Neural cell (in vitro differentiated cells): Measurements from ENCODE around the gene DENND1A. TPM values are rescaled to one million over a fixed set of nuclear protein-coding genes. Genes with fewer than 3 reads are reported as not detected.

Experiments used
- H2AFZ ChIP-seq: fragments of 200-600, 300-800 bp; sonication (generic), shearing (Covaris generic); 2 replicates; pipeline ENCODE4 v1.6.0; 2014; ENCODE audit warnings: low read depth, mild to moderate bottlenecking, antibody characterized with exemption, low read length, moderate library complexity
- H3F3A ChIP-seq: fragments of 200-600 bp; shearing (Covaris generic); 2 replicates; pipeline ENCODE4 v1.6.1; 2016; ENCODE audit warnings: mild to moderate bottlenecking, moderate library complexity, mixed read lengths, antibody characterized with exemption, low read length; ENCODE audit not compliant: insufficient read depth, poor library complexity, severe bottlenecking
- H3K27ac ChIP-seq: fragments of 200-600, 300-800 bp; sonication (generic), shearing (Covaris generic); 2 replicates; pipeline ENCODE4 v1.5.1; 2014; ENCODE audit warnings: mild to moderate bottlenecking, low read length, moderate library complexity
- H3K27me3 ChIP-seq: fragments of 300-800, 200-600 bp; sonication (generic), shearing (Covaris generic); 2 replicates; pipeline ENCODE4 v1.6.0; 2014; ENCODE audit warnings: mild to moderate bottlenecking, low read depth, low read length, moderate library complexity; ENCODE audit not compliant: insufficient read depth
- H3K36me3 ChIP-seq: fragments of 300-800, 200-600 bp; sonication (generic), shearing (Covaris generic); 2 replicates; pipeline ENCODE4 v1.5.1; 2014; ENCODE audit warnings: mild to moderate bottlenecking, antibody characterized with exemption, low read length, moderate library complexity; ENCODE audit not compliant: insufficient read depth
- H3K4me2 ChIP-seq: fragments of 300-800, 200-600 bp; sonication (generic), shearing (Covaris generic); 2 replicates; pipeline ENCODE4 v1.6.0; 2014; ENCODE audit warnings: mild to moderate bottlenecking, low read length
- H3K4me3 ChIP-seq: fragments of 300-800, 200-600 bp; sonication (generic), shearing (Covaris generic); 2 replicates; pipeline ENCODE4 v1.5.1; 2014; ENCODE audit warnings: mild to moderate bottlenecking, low read length, moderate library complexity
- H3K79me2 ChIP-seq: fragments of 200-600 bp; shearing (Covaris generic); replicated peaks from 2 replicates; pipeline ENCODE4 v1.6.0; 2014; ENCODE audit warnings: mild to moderate bottlenecking, low read length, moderate library complexity; ENCODE audit not compliant: insufficient read depth
- H3K9ac ChIP-seq: fragments of 300-800, 200-600 bp; sonication (generic), shearing (Covaris generic); 2 replicates; pipeline ENCODE4 v1.6.1; 2016; ENCODE audit warnings: mild to moderate bottlenecking, low read length, mixed read lengths
- H3K9me2 ChIP-seq: fragments of 200-600 bp; shearing (Covaris generic); 2 replicates; pipeline ENCODE4 v1.6.1; 2016; ENCODE audit warnings: mild to moderate bottlenecking, low read length, mixed read lengths; ENCODE audit not compliant: insufficient read depth
- H3K9me3 ChIP-seq: fragments of 200-600, 300-800 bp; sonication (generic), shearing (Covaris generic); 2 replicates; pipeline ENCODE4 v1.6.1; 2016; ENCODE audit warnings: mild to moderate bottlenecking, mixed run types, low read length, moderate library complexity, mixed read lengths
- H4K20me1 ChIP-seq: fragments of 200-600 bp; shearing (Covaris generic); 2 replicates; pipeline ENCODE4 v1.6.1; 2016; ENCODE audit warnings: mild to moderate bottlenecking, mixed run types; ENCODE audit not compliant: insufficient read depth
- EP300 ChIP-seq: fragments of 450-650 bp; conservative IDR thresholded peaks from 2 replicates; pipeline ENCODE4 v1.6.1; 2014; ENCODE audit warnings: antibody characterized with exemption, mild to moderate bottlenecking, moderate library complexity; ENCODE audit not compliant: poor library complexity, severe bottlenecking
- EZH2 ChIP-seq: fragments of 200-600, 300-800 bp; shearing (Covaris generic), sonication (generic); IDR thresholded peaks from 2 replicates; pipeline ENCODE4 v1.6.1; 2014; ENCODE audit warnings: antibody characterized with exemption, low read length, borderline replicate concordance, mild to moderate bottlenecking; ENCODE audit not compliant: insufficient read depth, poor library complexity, severe bottlenecking
- MXI1 ChIP-seq: fragments of 450-650 bp; conservative IDR thresholded peaks from 2 replicates; pipeline ENCODE4 v1.6.1; 2014; ENCODE audit warnings: antibody characterized with exemption, mild to moderate bottlenecking; ENCODE audit not compliant: poor library complexity, severe bottlenecking
- POLR2AphosphoS5 ChIP-seq: IDR thresholded peaks from 2 replicates; pipeline ENCODE4 v1.6.1; 2012
- RAD21 ChIP-seq: fragments of 450-650 bp; conservative IDR thresholded peaks from 2 replicates; pipeline ENCODE4 v1.6.1; 2014; ENCODE audit warnings: antibody characterized with exemption, mild to moderate bottlenecking, moderate library complexity
- SMC3 ChIP-seq: fragments of 450-650 bp; conservative IDR thresholded peaks from 2 replicates; pipeline ENCODE4 v1.6.1; 2014; ENCODE audit warnings: antibody characterized with exemption, mild to moderate bottlenecking, moderate library complexity; ENCODE audit not compliant: poor library complexity
- TAF1 ChIP-seq: IDR thresholded peaks from 2 replicates; pipeline ENCODE4 v1.6.1; 2012; ENCODE audit warnings: low read depth
- polyA plus RNA-seq: library from polyadenylated mRNA; depleted of rRNA; stranded (reverse); fragments of >200 nt; gene quantifications from 2 replicates; pipeline ENCODE4 v1.2.3, GENCODE V29; 2014
- TF ChIP-seq, protein P1 (sequence below): IDR thresholded peaks from 2 replicates; pipeline ENCODE4 v1.6.1; 2012; ENCODE audit warnings: borderline replicate concordance
- TF ChIP-seq, protein P2 (sequence below): fragments of 450-650 bp; IDR thresholded peaks from 2 replicates; pipeline ENCODE4 v1.5.1; 2014; ENCODE audit warnings: antibody characterized with exemption, mild to moderate bottlenecking, moderate library complexity; ENCODE audit not compliant: poor library complexity, severe bottlenecking

DENND1A gene
- polyA plus RNA-seq, 1 donor from 2014 or later: 2.3 TPM

DNA sequence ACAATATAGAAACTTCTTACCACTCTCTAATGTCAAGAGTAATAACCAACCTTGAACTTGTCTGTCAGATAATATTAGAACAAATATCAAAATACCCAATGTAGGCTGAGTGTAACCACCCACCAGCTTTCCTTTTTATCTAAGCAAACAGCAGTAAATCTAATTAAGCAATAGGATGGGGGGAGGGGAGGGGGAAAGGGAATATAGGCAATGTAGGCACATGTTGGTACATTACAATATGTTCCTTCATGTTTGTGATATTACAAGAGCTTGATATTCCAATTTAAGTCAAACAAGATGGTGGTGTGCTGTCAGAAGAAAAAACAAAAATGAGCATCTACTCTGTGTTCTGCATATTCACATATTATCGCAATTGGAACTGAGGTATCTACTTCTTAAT is 158.2 kb downstream of the DENND1A start (continued):
- no peak for TF ChIP-seq RAD21

DNA sequence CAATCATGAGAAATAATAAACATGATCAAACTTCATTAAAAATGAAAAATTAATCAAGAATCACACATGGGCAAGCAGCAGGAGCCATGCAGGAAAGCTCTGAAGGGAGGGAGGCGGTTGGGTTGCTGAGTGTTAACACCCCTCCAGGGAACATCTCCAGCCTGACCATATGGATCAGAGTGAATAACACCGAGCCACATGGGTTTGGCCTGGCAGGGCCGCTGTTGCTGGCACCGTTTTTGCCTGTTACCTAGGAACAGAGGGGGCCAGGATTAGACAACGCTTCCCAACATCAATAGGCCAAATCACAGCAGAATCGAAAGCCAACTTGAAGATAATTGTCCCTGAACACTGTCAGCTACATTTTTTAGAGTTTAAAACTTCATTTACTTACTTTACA is 160.2 kb downstream of the DENND1A start:
- TF ChIP-seq, protein P1, sequence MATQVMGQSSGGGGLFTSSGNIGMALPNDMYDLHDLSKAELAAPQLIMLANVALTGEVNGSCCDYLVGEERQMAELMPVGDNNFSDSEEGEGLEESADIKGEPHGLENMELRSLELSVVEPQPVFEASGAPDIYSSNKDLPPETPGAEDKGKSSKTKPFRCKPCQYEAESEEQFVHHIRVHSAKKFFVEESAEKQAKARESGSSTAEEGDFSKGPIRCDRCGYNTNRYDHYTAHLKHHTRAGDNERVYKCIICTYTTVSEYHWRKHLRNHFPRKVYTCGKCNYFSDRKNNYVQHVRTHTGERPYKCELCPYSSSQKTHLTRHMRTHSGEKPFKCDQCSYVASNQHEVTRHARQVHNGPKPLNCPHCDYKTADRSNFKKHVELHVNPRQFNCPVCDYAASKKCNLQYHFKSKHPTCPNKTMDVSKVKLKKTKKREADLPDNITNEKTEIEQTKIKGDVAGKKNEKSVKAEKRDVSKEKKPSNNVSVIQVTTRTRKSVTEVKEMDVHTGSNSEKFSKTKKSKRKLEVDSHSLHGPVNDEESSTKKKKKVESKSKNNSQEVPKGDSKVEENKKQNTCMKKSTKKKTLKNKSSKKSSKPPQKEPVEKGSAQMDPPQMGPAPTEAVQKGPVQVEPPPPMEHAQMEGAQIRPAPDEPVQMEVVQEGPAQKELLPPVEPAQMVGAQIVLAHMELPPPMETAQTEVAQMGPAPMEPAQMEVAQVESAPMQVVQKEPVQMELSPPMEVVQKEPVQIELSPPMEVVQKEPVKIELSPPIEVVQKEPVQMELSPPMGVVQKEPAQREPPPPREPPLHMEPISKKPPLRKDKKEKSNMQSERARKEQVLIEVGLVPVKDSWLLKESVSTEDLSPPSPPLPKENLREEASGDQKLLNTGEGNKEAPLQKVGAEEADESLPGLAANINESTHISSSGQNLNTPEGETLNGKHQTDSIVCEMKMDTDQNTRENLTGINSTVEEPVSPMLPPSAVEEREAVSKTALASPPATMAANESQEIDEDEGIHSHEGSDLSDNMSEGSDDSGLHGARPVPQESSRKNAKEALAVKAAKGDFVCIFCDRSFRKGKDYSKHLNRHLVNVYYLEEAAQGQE: no peak
- TF ChIP-seq SMC3 (no peak), EZH2 (no peak), POLR2AphosphoS5 (no peak), TAF1 (no peak), RAD21 (no peak), MXI1 (no peak), EP300 (no peak)
- TF ChIP-seq, protein P2, sequence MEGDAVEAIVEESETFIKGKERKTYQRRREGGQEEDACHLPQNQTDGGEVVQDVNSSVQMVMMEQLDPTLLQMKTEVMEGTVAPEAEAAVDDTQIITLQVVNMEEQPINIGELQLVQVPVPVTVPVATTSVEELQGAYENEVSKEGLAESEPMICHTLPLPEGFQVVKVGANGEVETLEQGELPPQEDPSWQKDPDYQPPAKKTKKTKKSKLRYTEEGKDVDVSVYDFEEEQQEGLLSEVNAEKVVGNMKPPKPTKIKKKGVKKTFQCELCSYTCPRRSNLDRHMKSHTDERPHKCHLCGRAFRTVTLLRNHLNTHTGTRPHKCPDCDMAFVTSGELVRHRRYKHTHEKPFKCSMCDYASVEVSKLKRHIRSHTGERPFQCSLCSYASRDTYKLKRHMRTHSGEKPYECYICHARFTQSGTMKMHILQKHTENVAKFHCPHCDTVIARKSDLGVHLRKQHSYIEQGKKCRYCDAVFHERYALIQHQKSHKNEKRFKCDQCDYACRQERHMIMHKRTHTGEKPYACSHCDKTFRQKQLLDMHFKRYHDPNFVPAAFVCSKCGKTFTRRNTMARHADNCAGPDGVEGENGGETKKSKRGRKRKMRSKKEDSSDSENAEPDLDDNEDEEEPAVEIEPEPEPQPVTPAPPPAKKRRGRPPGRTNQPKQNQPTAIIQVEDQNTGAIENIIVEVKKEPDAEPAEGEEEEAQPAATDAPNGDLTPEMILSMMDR: no peak

DNA sequence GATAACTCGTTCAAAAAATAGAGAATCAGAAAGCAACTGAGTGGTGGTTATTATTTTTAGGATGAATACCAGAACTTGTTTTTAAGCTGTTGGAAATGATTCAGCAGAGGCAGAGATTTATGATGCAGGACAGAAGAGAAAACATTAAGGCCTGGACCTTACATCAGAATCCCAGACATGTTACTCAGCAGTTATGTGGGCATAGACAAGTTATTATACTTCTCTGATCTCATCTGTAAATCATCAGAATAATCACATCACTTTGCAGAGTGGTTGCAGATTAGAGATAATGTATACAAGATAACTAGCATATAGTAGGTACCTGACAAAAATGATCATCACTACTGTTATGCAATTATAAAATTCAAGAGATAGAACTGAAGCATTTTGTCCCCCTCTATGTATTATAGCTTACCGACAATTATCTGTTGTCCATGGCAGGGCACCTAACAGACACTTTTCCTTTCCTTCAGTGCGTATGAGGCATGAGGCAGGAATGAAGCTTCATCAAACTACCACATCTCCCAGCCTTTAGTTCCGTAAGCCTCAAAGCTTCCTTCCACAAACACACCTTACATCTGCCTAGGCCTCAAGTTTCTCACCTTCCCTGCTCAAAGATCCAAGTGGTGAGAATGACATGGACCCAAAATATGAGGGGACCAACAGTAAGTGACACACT is 165.9 kb downstream of the DENND1A start:
- no peaks in the 10 kb centered on the region for H3K27me3 ChIP-seq
- H3K9ac ChIP-seq: no peak overlapping the region
- H3F3A ChIP-seq: no peaks in the 10 kb centered on the region
- H3K4me3 ChIP-seq: no peak overlapping the region
- no peak overlapping the region for H3K4me2 ChIP-seq
- no peaks in the 10 kb centered on the region for H3K9me3 ChIP-seq
- H4K20me1 ChIP-seq: no peaks in the 10 kb centered on the region
- no peak for TF ChIP-seq EP300
- no peak for TF ChIP-seq RAD21
- no peak for TF ChIP-seq EZH2
- TF ChIP-seq TAF1: no peak
- TF ChIP-seq, protein P1: no peak
- TF ChIP-seq, protein P2: no peak
- TF ChIP-seq MXI1: no peak
- no peak for TF ChIP-seq SMC3
- TF ChIP-seq POLR2AphosphoS5: no peak
- H2AFZ ChIP-seq: no peak overlapping the region
- no peaks in the 10 kb centered on the region for H3K36me3 ChIP-seq
- no peaks in the 10 kb centered on the region for H3K79me2 ChIP-seq
- no peaks in the 10 kb centered on the region for H3K9me2 ChIP-seq
- no peak overlapping the region for H3K27ac ChIP-seq

More for the DNA sequence above, 160.2 kb downstream of the DENND1A start:
- Histone ChIP-seq H3K27ac (no peak overlapping the region), H3F3A (no peaks in the 10 kb centered on the region), H3K9me3 (no peaks in the 10 kb centered on the region), H3K4me3 (no peak overlapping the region), H3K9me2 (no peaks in the 10 kb centered on the region), H4K20me1 (no peaks in the 10 kb centered on the region), H3K9ac (no peak overlapping the region), H3K36me3 (no peaks in the 10 kb centered on the region), H2AFZ (no peak overlapping the region), H3K27me3 (no peaks in the 10 kb centered on the region), H3K4me2 (no peak overlapping the region), H3K79me2 (peaks cover 10% of the 10 kb centered on the region)
